ENCODE data around the gene POPDC2. TPM values are rescaled to one million over a fixed set of nuclear protein-coding genes. Genes with fewer than 3 reads are reported as not detected.

POPDC2 gene
- total and polyA plus RNA-seq, 4 experiments from 2014 or later, result 2.0 to 7.4 (median 5.0) TPM

DNA sequence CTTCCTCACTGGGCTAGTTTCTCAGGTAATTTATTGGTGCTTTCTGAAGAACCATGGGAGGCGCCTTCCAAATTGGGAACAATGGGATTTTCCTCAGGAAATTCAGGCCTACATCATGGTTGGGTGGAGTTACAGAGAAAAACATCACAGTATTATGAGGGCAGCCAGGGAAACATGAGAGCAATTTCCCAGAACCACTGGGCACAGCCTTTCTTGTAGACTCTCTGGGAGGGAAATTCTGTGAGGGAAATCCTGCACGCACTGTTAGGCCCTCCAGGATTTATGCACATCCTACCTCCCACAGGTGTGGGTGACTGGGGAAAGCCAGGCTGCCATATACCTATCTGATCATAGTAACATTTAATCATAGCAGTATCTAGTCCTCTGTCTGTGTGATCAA is 13.2 kb downstream of the POPDC2 start:
- H3K36me3 ChIP-seq (ENCODE audit: insufficient read depth, low read length), result peaks cover under 1% of the 10 kb centered on the region
- no peaks in the 10 kb centered on the region for H3K27me3 ChIP-seq (ENCODE audit: insufficient read depth, low read length)
- peaks cover 51 to 62% of the 10 kb centered on the region in 2 donors for H3K36me3 Mint-ChIP-seq
- H3K27ac Mint-ChIP-seq, result no peak overlapping the region
- no peaks in the 10 kb centered on the region for H3K9me3 ChIP-seq (ENCODE audit: control insufficient read depth in 1 of 2, low read length in 2 of 2)
- DNase-seq, result no peak
- H3K4me3 Mint-ChIP-seq, result no peak overlapping the region
- intact Hi-C loops (cut with micrococcal nuclease), result no loop called here
- no peaks in the 10 kb centered on the region for H3K4me1 ChIP-seq (ENCODE audit: insufficient read depth, low read length)
- no peaks in the 10 kb centered on the region for H3K27me3 Mint-ChIP-seq
- ChIA-PET POLR2A (ENCODE audit: partially characterized antibody) (no interaction called here), CTCF (ENCODE audit: partially characterized antibody) (no interaction called here)
- no peak overlapping the region for H3K27ac ChIP-seq (ENCODE audit: low read depth, low read length)
- no peaks in the 10 kb centered on the region for H3K9me3 Mint-ChIP-seq
- no peak overlapping the region for H3K4me3 ChIP-seq (ENCODE audit: low read length in 2 of 2)
- H3K4me1 Mint-ChIP-seq, result no peaks in the 10 kb centered on the region

DNA sequence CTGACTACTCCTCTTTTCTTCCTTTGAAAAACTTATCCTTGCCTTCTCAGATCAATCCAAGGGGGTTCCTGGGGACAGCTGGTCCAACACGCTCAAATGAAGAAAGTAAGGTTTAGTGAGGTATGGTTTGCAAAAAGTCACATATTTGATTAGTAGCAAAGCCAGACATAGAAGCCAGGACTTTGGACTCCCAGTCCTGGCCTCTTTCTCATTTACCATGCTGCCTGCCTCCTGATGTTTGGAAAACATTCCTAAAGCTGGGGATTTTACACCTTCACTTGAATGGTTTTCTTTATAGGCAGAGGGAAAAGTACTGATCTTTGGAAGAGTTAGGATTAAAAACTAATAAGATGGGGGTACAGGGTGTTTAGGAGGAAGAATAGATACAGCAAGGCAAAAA is 14.6 kb downstream of the POPDC2 start:
- no peak for DNase-seq
- no peaks in the 10 kb centered on the region for H3K27me3 Mint-ChIP-seq
- H3K4me3 Mint-ChIP-seq, result no peak overlapping the region
- Histone ChIP-seq H3K27ac (ENCODE audit: low read depth, low read length) (no peak overlapping the region), H3K9me3 (ENCODE audit: control insufficient read depth in 1 of 2, low read length in 2 of 2) (no peaks in the 10 kb centered on the region), H3K27me3 (ENCODE audit: insufficient read depth, low read length) (no peaks in the 10 kb centered on the region), H3K36me3 (ENCODE audit: insufficient read depth, low read length) (peaks cover 4% of the 10 kb centered on the region), H3K4me3 (ENCODE audit: low read length in 2 of 2) (no peak overlapping the region), H3K4me1 (ENCODE audit: insufficient read depth, low read length) (no peaks in the 10 kb centered on the region)
- H3K36me3 Mint-ChIP-seq, result peaks cover 56 to 65% of the 10 kb centered on the region in 2 donors
- no peak overlapping the region for H3K27ac Mint-ChIP-seq
- intact Hi-C loops (cut with micrococcal nuclease), result no loop called here
- POLR2A ChIA-PET (ENCODE audit: partially characterized antibody), result no interaction called here
- no peaks in the 10 kb centered on the region for H3K4me1 Mint-ChIP-seq
- CTCF ChIA-PET (ENCODE audit: partially characterized antibody), result no interaction called here
- no peaks in the 10 kb centered on the region for H3K9me3 Mint-ChIP-seq

DNA sequence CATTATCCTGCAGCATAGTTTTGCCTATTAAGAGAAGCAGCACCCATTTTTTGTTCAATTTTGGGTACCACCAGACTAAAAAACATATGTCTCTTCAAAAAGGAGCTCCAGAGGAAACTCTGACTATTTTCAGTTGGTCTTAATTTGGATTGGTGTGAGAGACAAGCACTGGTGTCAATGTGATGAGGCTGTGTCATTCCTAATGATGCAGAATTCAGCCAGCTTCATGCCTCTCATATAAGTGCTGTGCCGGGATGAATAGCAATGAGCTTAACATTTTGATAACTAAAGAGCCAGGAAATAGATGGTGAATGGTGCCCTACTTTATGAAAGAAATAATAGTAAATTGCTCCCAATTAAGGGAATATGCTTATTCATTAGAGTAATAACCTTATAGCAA is 15.9 kb downstream of the POPDC2 start:
- CTCF ChIA-PET (ENCODE audit: partially characterized antibody), result no interaction called here
- no peaks in the 10 kb centered on the region for H3K27me3 ChIP-seq (ENCODE audit: insufficient read depth, low read length)
- POLR2A ChIA-PET (ENCODE audit: partially characterized antibody), result no interaction called here
- Mint-ChIP-seq H3K4me1 (peaks cover 0 to 3% (median under 1%) of the 10 kb centered on the region in 4 donors), H3K27me3 (no peaks in the 10 kb centered on the region), H3K4me3 (no peak overlapping the region), H3K36me3 (peaks cover 58 to 61% of the 10 kb centered on the region in 2 donors), H3K27ac (no peak overlapping the region), H3K9me3 (peaks cover 0 to 2% (median 0%) of the 10 kb centered on the region in 8 donors)
- peaks cover 3% of the 10 kb centered on the region for H3K4me1 ChIP-seq (ENCODE audit: insufficient read depth, low read length)
- H3K36me3 ChIP-seq (ENCODE audit: insufficient read depth, low read length), result peaks cover 4% of the 10 kb centered on the region
- no peak for DNase-seq
- no peak overlapping the region for H3K27ac ChIP-seq (ENCODE audit: low read depth, low read length)
- no peaks in the 10 kb centered on the region for H3K9me3 ChIP-seq (ENCODE audit: control insufficient read depth in 1 of 2, low read length in 2 of 2)
- intact Hi-C loops (cut with micrococcal nuclease), result no loop called here
- H3K4me3 ChIP-seq (ENCODE audit: low read length in 2 of 2), result no peak overlapping the region

DNA sequence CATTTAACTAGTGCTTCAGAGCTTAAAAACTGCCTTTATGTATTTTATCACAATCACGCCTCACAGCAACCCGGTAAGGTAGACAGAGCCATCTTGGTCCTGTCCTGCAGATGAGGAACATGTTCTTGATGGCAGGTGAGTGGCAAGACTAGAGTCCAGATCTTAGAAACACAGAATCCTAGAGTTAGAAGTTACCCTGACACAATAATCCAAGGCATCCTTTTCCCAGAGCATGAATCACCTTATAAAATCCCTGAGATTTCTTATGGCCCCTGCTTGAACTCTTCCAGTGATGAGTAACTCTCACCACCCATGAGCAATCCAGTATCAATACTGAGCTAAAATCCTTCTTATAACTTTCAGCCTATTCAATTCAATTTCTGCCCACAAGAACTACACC is 16.9 kb downstream of the POPDC2 start:
- Histone ChIP-seq H3K27me3 (ENCODE audit: insufficient read depth, low read length) (no peaks in the 10 kb centered on the region), H3K36me3 (ENCODE audit: insufficient read depth, low read length) (peaks cover 4% of the 10 kb centered on the region), H3K27ac (ENCODE audit: low read depth, low read length) (no peak overlapping the region), H3K4me1 (ENCODE audit: insufficient read depth, low read length) (peaks cover 12% of the 10 kb centered on the region), H3K9me3 (ENCODE audit: control insufficient read depth in 1 of 2, low read length in 2 of 2) (no peaks in the 10 kb centered on the region), H3K4me3 (ENCODE audit: low read length in 2 of 2) (no peak overlapping the region)
- POLR2A ChIA-PET (ENCODE audit: partially characterized antibody), result no interaction called here
- Mint-ChIP-seq H3K9me3 (peaks cover 0 to 2% (median 0%) of the 10 kb centered on the region in 8 donors), H3K4me3 (no peak overlapping the region), H3K4me1 (peaks cover 4 to 6% (median 6%) of the 10 kb centered on the region in 4 donors), H3K27me3 (no peaks in the 10 kb centered on the region), H3K36me3 (peaks cover 54% of the 10 kb centered on the region in 2 donors), H3K27ac (no peak overlapping the region)
- DNase-seq, result no peak
- intact Hi-C loops (cut with micrococcal nuclease), result no loop called here
- CTCF ChIA-PET (ENCODE audit: partially characterized antibody), result interaction anchor here (1.4 kb wide), 1 partner anchor 9 kb away, joined by 4 read pairs; no protein-coding TSS in a partner anchor

- no peak overlapping the region for H3K4me3 Mint-ChIP-seq
- peaks cover 48% of the 10 kb centered on the region in 2 donors for H3K36me3 Mint-ChIP-seq
- H3K27me3 Mint-ChIP-seq, result no peaks in the 10 kb centered on the region
- ChIA-PET POLR2A (ENCODE audit: partially characterized antibody) (no interaction called here), CTCF (ENCODE audit: partially characterized antibody) (interaction anchor here (1.4 kb wide), 1 partner anchor 8 kb away, joined by 4 read pairs; no protein-coding TSS in a partner anchor)
- Histone ChIP-seq H3K27ac (ENCODE audit: low read depth, low read length) (no peak overlapping the region), H3K4me1 (ENCODE audit: insufficient read depth, low read length) (peaks cover 16% of the 10 kb centered on the region), H3K9me3 (ENCODE audit: control insufficient read depth in 1 of 2, low read length in 2 of 2) (no peaks in the 10 kb centered on the region), H3K36me3 (ENCODE audit: insufficient read depth, low read length) (peaks cover 4% of the 10 kb centered on the region), H3K4me3 (ENCODE audit: low read length in 2 of 2) (no peak overlapping the region), H3K27me3 (ENCODE audit: insufficient read depth, low read length) (no peaks in the 10 kb centered on the region)
- H3K4me1 Mint-ChIP-seq, result peaks cover 7 to 12% (median 8%) of the 10 kb centered on the region in 4 donors
- peak overlapping the region in 1 of 7 donors; percentile 16 for H3K27ac Mint-ChIP-seq
- no peak for DNase-seq
- peaks cover 0 to 2% (median 0%) of the 10 kb centered on the region in 8 donors for H3K9me3 Mint-ChIP-seq
- intact Hi-C loops (cut with micrococcal nuclease), result no loop called here
Observed at GRCh38 chr3:119642746-119643473, 17.5 kb downstream of the POPDC2 start.

GRCh38 chr3:119641416-119641815 is 19.0 kb downstream of the POPDC2 start:
- Histone ChIP-seq H3K27me3 (ENCODE audit: insufficient read depth, low read length) (no peaks in the 10 kb centered on the region), H3K9me3 (ENCODE audit: control insufficient read depth in 1 of 2, low read length in 2 of 2) (no peaks in the 10 kb centered on the region), H3K36me3 (ENCODE audit: insufficient read depth, low read length) (peaks cover 4% of the 10 kb centered on the region), H3K4me3 (ENCODE audit: low read length in 2 of 2) (no peak overlapping the region), H3K4me1 (ENCODE audit: insufficient read depth, low read length) (peaks cover 17% of the 10 kb centered on the region), H3K27ac (ENCODE audit: low read depth, low read length) (no peak overlapping the region)
- intact Hi-C loops (cut with micrococcal nuclease), result no loop called here
- ChIA-PET POLR2A (ENCODE audit: partially characterized antibody) (no interaction called here), CTCF (ENCODE audit: partially characterized antibody) (interaction anchor here (0.6 kb wide), 1 partner anchor 400 kb away, joined by 3 read pairs; no protein-coding TSS in a partner anchor)
- Mint-ChIP-seq H3K27ac (no peak overlapping the region), H3K36me3 (peaks cover 34 to 35% of the 10 kb centered on the region in 2 donors), H3K27me3 (no peaks in the 10 kb centered on the region), H3K4me1 (peaks cover 8 to 16% (median 11%) of the 10 kb centered on the region in 4 donors), H3K4me3 (no peak overlapping the region), H3K9me3 (peaks cover 0 to 2% (median 0%) of the 10 kb centered on the region in 8 donors)
- DNase-seq, result no peak

- H3K27ac ChIP-seq (ENCODE audit: low read depth, low read length), result no peak overlapping the region
Observed at GRCh38 chr3:119639494-119640350, 20.7 kb downstream of the POPDC2 start.

More at GRCh38 chr3:119639494-119640350, 20.7 kb downstream of the POPDC2 start:
- POLR2A ChIA-PET (ENCODE audit: partially characterized antibody), result no interaction called here
- Histone ChIP-seq H3K4me1 (ENCODE audit: insufficient read depth, low read length) (peaks cover 17% of the 10 kb centered on the region), H3K27me3 (ENCODE audit: insufficient read depth, low read length) (no peaks in the 10 kb centered on the region), H3K9me3 (ENCODE audit: control insufficient read depth in 1 of 2, low read length in 2 of 2) (no peaks in the 10 kb centered on the region), H3K4me3 (ENCODE audit: low read length in 2 of 2) (no peak overlapping the region), H3K36me3 (ENCODE audit: insufficient read depth, low read length) (peaks cover 4% of the 10 kb centered on the region)
- peaks cover 24 to 27% of the 10 kb centered on the region in 2 donors for H3K36me3 Mint-ChIP-seq
- H3K4me1 Mint-ChIP-seq, result peaks cover 8 to 16% (median 11%) of the 10 kb centered on the region in 4 donors
- no peak for DNase-seq
- H3K27ac Mint-ChIP-seq, result no peak overlapping the region
- H3K9me3 Mint-ChIP-seq, result peaks cover 0 to 2% (median 0%) of the 10 kb centered on the region in 8 donors
- H3K27me3 Mint-ChIP-seq, result no peaks in the 10 kb centered on the region
- H3K4me3 Mint-ChIP-seq, result no peak overlapping the region
- intact Hi-C loops (cut with micrococcal nuclease), result no loop called here
- CTCF ChIA-PET (ENCODE audit: partially characterized antibody), result no interaction called here
